DND-41 (cell line): Measurements from ENCODE around the gene TTC9C.
"Not testable (repeated sequence)": the region's sequence is repeated elsewhere in the genome, so short reads cannot be mapped to it uniquely, and the experiment has no call there.

Experiments
- ATAC-seq: fragments of 200-7000 bp; cut with Tn5 transposase; 3 replicates; pipeline ENCODE4 v1.9.1; 2021; ENCODE audit warnings: low read depth; ENCODE audit not compliant: insufficient read depth
- DNase-seq: peaks from one replicate; pipeline ENCODE4 v3.0.0-alpha.2; 2020
- H2AFZ ChIP-seq: 2 replicates; pipeline ENCODE4 v1.6.0; 2012; ENCODE audit warnings: low read depth, low read length
- H3K27ac ChIP-seq: 2 replicates; pipeline ENCODE4 v1.5.1; 2012; ENCODE audit warnings: low read length, inconsistent platforms
- H3K27me3 ChIP-seq: fragments of 200-600 bp; sonication (generic); 2 replicates; pipeline ENCODE4 v1.6.0; 2012; ENCODE audit warnings: low read length, mild to moderate bottlenecking, inconsistent platforms; ENCODE audit not compliant: insufficient read depth, poor library complexity
- H3K36me3 ChIP-seq: 2 replicates; pipeline ENCODE4 v1.5.1; 2012; ENCODE audit warnings: low read length, inconsistent platforms; ENCODE audit not compliant: insufficient read depth
- H3K4me1 ChIP-seq: 2 replicates; pipeline ENCODE4 v1.5.1; 2012; ENCODE audit warnings: mild to moderate bottlenecking, low read length; ENCODE audit not compliant: insufficient read depth
- H3K4me2 ChIP-seq: 2 replicates; pipeline ENCODE4 v1.6.0; 2012; ENCODE audit warnings: mild to moderate bottlenecking, moderate library complexity, low read length, inconsistent platforms; ENCODE audit not compliant: insufficient read depth
- H3K4me3 ChIP-seq, 2 experiments: fragments of 200-600 bp in 1 of 2; shearing (Covaris generic) in 1 of 2; 2 replicates each; pipeline ENCODE4 v1.5.1; 2012 to 2016; ENCODE audit warnings: inconsistent platforms in 2 of 2, low read length in 2 of 2, mild to moderate bottlenecking in 2 of 2, low read depth in 1 of 2, moderate library complexity in 1 of 2
- H3K79me2 ChIP-seq: 2 replicates; pipeline ENCODE4 v1.6.0; 2012; ENCODE audit warnings: low read length, inconsistent platforms; ENCODE audit not compliant: insufficient read depth
- H3K9ac ChIP-seq: 2 replicates; pipeline ENCODE4 v1.6.0; 2012; ENCODE audit warnings: low read depth, mild to moderate bottlenecking, inconsistent platforms, low read length, moderate library complexity
- H3K9me3 ChIP-seq: 2 replicates; pipeline ENCODE4 v1.5.1; 2012; ENCODE audit warnings: low read length, moderate library complexity, mild to moderate bottlenecking, inconsistent platforms; ENCODE audit not compliant: insufficient read depth, severe bottlenecking
- H4K20me1 ChIP-seq: 2 replicates; pipeline ENCODE4 v1.6.0; 2012; ENCODE audit warnings: low read length; ENCODE audit not compliant: insufficient read depth
- CTCF ChIP-seq: IDR thresholded peaks from 2 replicates; pipeline ENCODE4 v1.5.1; 2012; ENCODE audit warnings: borderline replicate concordance, low read length, moderate library complexity, mild to moderate bottlenecking; ENCODE audit not compliant: poor library complexity, severe bottlenecking; ENCODE audit errors: extremely low read depth
- EZH2 ChIP-seq: IDR thresholded peaks from 3 replicates; pipeline ENCODE4 v1.6.1; 2012; ENCODE audit warnings: borderline replicate concordance, low read depth, mild to moderate bottlenecking, moderate library complexity, low read length, inconsistent platforms; ENCODE audit not compliant: severe bottlenecking

Gene TTC9C

GRCh38 chr11:62757846-62758788 is 29.8 kb downstream of the TTC9C start:
- no peaks in the 10 kb centered on the region for H3K27me3 ChIP-seq
- H3K4me1 ChIP-seq, result peaks cover 33% of the 10 kb centered on the region
- peaks cover 21% of the 10 kb centered on the region for H3K79me2 ChIP-seq
- H3K4me3 ChIP-seq, result no peak overlapping the region
- ATAC-seq (no peak), DNase-seq (no peak)
- no peak overlapping the region for H3K27ac ChIP-seq
- TF ChIP-seq CTCF (no peak), EZH2 (no peak)
- no peak overlapping the region for H3K4me2 ChIP-seq
- H2AFZ ChIP-seq, result peak overlapping the region; percentile 57; the same call in 1 of the 2 replicates
- no peaks in the 10 kb centered on the region for H3K9me3 ChIP-seq
- H4K20me1 ChIP-seq, result 0 out of 2 replicates have a peak, but pooled peaks cover 2% of the 10 kb centered on the region
- H3K36me3 ChIP-seq, result peaks cover 7% of the 10 kb centered on the region
- H3K9ac ChIP-seq, result no peak overlapping the region

GRCh38 chr11:62760867-62761227 is 32.6 kb downstream of the TTC9C start:
- H3K4me3 ChIP-seq, result peak overlapping the region; percentile 13 to 86; a peak in 3 of 4 replicates
- not testable (repeated sequence) for H3K27me3 ChIP-seq, DNase-seq, H3K9me3 ChIP-seq, H4K20me1 ChIP-seq
- peak overlapping the region; percentile 72 for H2AFZ ChIP-seq
- H3K4me1 ChIP-seq, result peaks cover 22% of the 10 kb centered on the region
- peak overlapping the region; percentile 63 for H3K4me2 ChIP-seq
- ATAC-seq, result peak; percentile 2; the same call in 1 of the 3 replicates
- H3K36me3 ChIP-seq, result peaks cover 24% of the 10 kb centered on the region
- H3K9ac ChIP-seq, result peak overlapping the region; percentile 73
- H3K27ac ChIP-seq, result peak overlapping the region; percentile 69; the same call in 1 of the 2 replicates
- H3K79me2 ChIP-seq, result peaks cover 19% of the 10 kb centered on the region

GRCh38 chr11:62770778-62771143 is 42.5 kb downstream of the TTC9C start:
- TF ChIP-seq EZH2 (no peak), CTCF (no peak)
- Histone ChIP-seq H3K36me3 (peaks cover 32% of the 10 kb centered on the region), H4K20me1 (no peaks in the 10 kb centered on the region), H3K27ac (peak overlapping the region; percentile 78), H3K4me1 (peaks cover 27% of the 10 kb centered on the region), H3K27me3 (no peaks in the 10 kb centered on the region), H3K79me2 (peaks cover 35% of the 10 kb centered on the region), H3K9me3 (no peaks in the 10 kb centered on the region), H3K9ac (peak overlapping the region; percentile 60), H3K4me2 (peak overlapping the region; percentile 77), H3K4me3 (peak overlapping the region; percentile 41 to 69; a peak in 3 of 4 replicates), H2AFZ (peak overlapping the region; percentile 72)
- ATAC-seq (peak; percentile 18), DNase-seq (no peak)
